Posterior cingulate gyrus (tissue), 11 donors: ENCODE data around the gene CCDC142.

Experiments
- DNase-seq, 10 donors: peaks; one replicate each; pipeline versions ENCODE4 v3.0.0 to v3.0.0-alpha.2; 2020 to 2021; ENCODE audit warnings: mixed read lengths in 3 of 10
- intact Hi-C: fragments of 100-400 bp; cut with DNase I; formaldehyde crosslinking; loops from one replicate; pipeline ENCODE4 v1.15.1; 2023

Gene CCDC142

GRCh38 chr2:74428675-74429074 lies 54.1 kb downstream of the CCDC142 start:
- peak in 1 of 10 donors; percentile 39 for DNase-seq
- intact Hi-C loops: no loop called here

- no peak for DNase-seq
Measured at GRCh38 chr2:74427551-74427950, 55.2 kb downstream of the CCDC142 start.

GRCh38 chr2:74426181-74426758 lies 56.5 kb downstream of the CCDC142 start:
- intact Hi-C loops: no loop called here

More at GRCh38 chr2:74427551-74427950, 55.2 kb downstream of the CCDC142 start:
- intact Hi-C loops: no loop called here

GRCh38 chr2:74425523-74425922 lies 57.3 kb downstream of the CCDC142 start:
- intact Hi-C loops: no loop called here
- peak in 1 of 10 donors; percentile 52 for DNase-seq

More at GRCh38 chr2:74426181-74426758, 56.5 kb downstream of the CCDC142 start:
- DNase-seq: peak in 1 of 10 donors; percentile 72

- intact Hi-C loops: loop anchor here (5.0 kb wide), 1 partner anchor 32 kb away; the partner anchor contains the start of genes INO80B and WBP1
- peak in 2 of 10 donors; percentile 64 to 78 for DNase-seq
Measured at GRCh38 chr2:74424995-74425406, 57.8 kb downstream of the CCDC142 start.

- intact Hi-C loops: loop anchor here (5.0 kb wide), 1 partner anchor 33 kb away; the partner anchor contains the start of genes INO80B and WBP1
- peak in 2 of 10 donors; percentile 23 to 61 for DNase-seq
Measured at GRCh38 chr2:74424139-74424992, 58.4 kb downstream of the CCDC142 start.
